Right lobe of liver (tissue), 6 donors: ENCODE data around the gene GPN1. TPM values are rescaled to one million over a fixed set of nuclear protein-coding genes. Genes with fewer than 3 reads are reported as not detected.
A peak's percentile ranks its signal among the peaks of the same experiment; 100 is the strongest.

Source experiments
- ATAC-seq, 4 donors: fragments of 200-7000 bp; cut with Tn5 transposase; one replicate each; pipeline ENCODE4 v1.9.1; 2020; ENCODE audit warnings: mild to moderate bottlenecking in 4 of 4, moderate library complexity in 4 of 4
- DNase-seq, 3 donors: peaks; one replicate each; pipeline ENCODE4 v3.0.0-alpha.2; 2020
- H3K27ac ChIP-seq, 3 donors: fragments of 200-600 bp; one replicate each; pipeline ENCODE4 v1.8.0; 2022
- H3K27me3 ChIP-seq, 2 donors: fragments of 200-600 bp; one replicate each; pipeline ENCODE4 v1.8.0; 2022
- H3K36me3 ChIP-seq, 4 donors: fragments of 200-600 bp; sonication (generic) in 1 of 4; one replicate each; pipeline versions ENCODE4 v1.5.1 to v1.8.0; 2017 to 2022; ENCODE audit warnings: control low read depth in 1 of 4
- H3K4me1 ChIP-seq, 4 donors: fragments of 200-600 bp; sonication (generic) in 1 of 4; one replicate each; pipeline versions ENCODE4 v1.5.1 to v1.8.0; 2017 to 2022; ENCODE audit warnings: control low read depth in 1 of 4
- H3K4me3 ChIP-seq, 3 donors: fragments of 200-600 bp; one replicate each; pipeline ENCODE4 v1.8.0; 2022
- H3K9me3 ChIP-seq, 4 donors: fragments of 200-600 bp; sonication (generic) in 1 of 4; one replicate each; pipeline versions ENCODE4 v1.5.1 to v1.8.0; 2017 to 2022; ENCODE audit warnings: control low read depth in 1 of 4
- CTCF ChIP-seq, 4 donors: fragments of 200-600 bp in 3 of 4; fragments of 450-650 bp in 1 of 4; IDR thresholded peaks; one replicate each; pipeline versions ENCODE4 v1.5.1 to v1.8.0; 2016 to 2022; ENCODE audit warnings: antibody characterized with exemption in 4 of 4, mild to moderate bottlenecking in 2 of 4
- POLR2A ChIP-seq: fragments of 450-650 bp; IDR thresholded peaks from one replicate; pipeline ENCODE4 v1.6.1; 2017; ENCODE audit warnings: antibody characterized with exemption, mild to moderate bottlenecking
- WGBS: methylation state at CpG from one replicate; pipeline ENCODE4 v1.1.6; 2018; ENCODE audit warnings: low coverage, low lambda C conversion rate; ENCODE audit not compliant: insufficient coverage; ENCODE audit errors: missing lambda C conversion rate; 5-methylcytosine and 5-hydroxymethylcytosine counted together
- intact Hi-C, 2 donors: fragments of 100-400 bp; cut with DNase I; formaldehyde crosslinking; loops; one replicate each; pipeline versions ENCODE4 v1.11.2 to v1.14.1; 2022
- total RNA-seq, 6 experiments: library from RNA; depleted of rRNA in 2 of 6; stranded (reverse); fragments of >200 nt in 2 of 6; fragmentation: NEBNext Ultra II Directional in 3 of 6; extraction: Animal tissue kit (Norgen Biotek cat#: 25700) in 3 of 6; gene quantifications; one replicate each; pipeline versions ENCODE4 v1.1.0 to v1.2.4, GENCODE V29; 2016 to 2023
- donor health status: DM: no; HTN: yes; CAD: no.
- donor health status: DM: no; HTN: no; CAD: no.
- donor health status: DM: no; HTN: no; CAD: no.
- donor health status: DM: no; HTN: yes; CAD: no.
- donor health status: DM: no; HTN: yes; CAD: no.

GPN1 gene
- total RNA-seq, 6 experiments from 2014 or later = 9.4 to 14.6 (median 11.3) TPM

DNA sequence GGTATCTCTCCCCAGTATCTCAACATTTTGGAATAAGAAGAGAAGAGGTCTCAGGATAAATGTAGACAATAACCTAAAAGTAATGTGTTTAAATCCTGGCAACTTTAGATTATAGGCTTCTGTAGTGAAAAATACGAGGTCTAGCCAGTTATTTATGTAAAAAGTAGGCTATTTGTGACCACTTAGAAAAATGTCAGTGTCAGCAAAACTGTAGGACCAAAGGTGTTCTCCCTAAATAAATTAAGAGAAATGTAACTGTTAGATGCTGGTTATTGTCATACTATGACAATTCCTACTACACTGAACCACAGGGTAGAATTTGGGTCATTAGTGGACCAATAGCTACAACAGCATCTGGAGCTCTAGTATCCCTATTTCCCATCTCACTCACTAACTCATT lies 32.5 kb downstream of the GPN1 start:
- DNase-seq (no peak), ATAC-seq (no peak)
- Histone ChIP-seq H3K4me1 (peaks cover 0 to 31% (median 7%) of the 10 kb centered on the region in 4 donors), H3K9me3 (no peaks in the 10 kb centered on the region), H3K36me3 (peaks cover 12 to 43% (median 14%) of the 10 kb centered on the region in 4 donors), H3K27me3 (no peaks in the 10 kb centered on the region), H3K4me3 (no peak overlapping the region), H3K27ac (no peak overlapping the region)
- TF ChIP-seq CTCF (IDR thresholded peaks at IDR 0.05) = no peak
- intact Hi-C loops = no loop called here
- 75% methylated on average over 1 of the region's 1 CpG for WGBS

GRCh38 chr2:27663285-27664153 lies 34.7 kb downstream of the GPN1 start, which contains the start of the genes SLC4A1AP and SUPT7L:
Gene SLC4A1AP (plus strand): TSS chr2:27663889. CDS start chr2:27663915, 26 bp downstream.
Gene SUPT7L (minus strand): TSS chr2:27663614. CDS start chr2:27662192, 1,422 bp downstream.
- Histone ChIP-seq H3K4me3 (peak within 1 kb of the TSS; percentile 69 to 89 (median 83)), H3K27me3 (no peaks in the 10 kb centered on the region), H3K27ac (peak within 1 kb of the TSS; percentile 79 to 84 (median 82)), H3K36me3 (peaks cover 11 to 52% (median 12%) of the 10 kb centered on the region in 4 donors), H3K9me3 (no peaks in the 10 kb centered on the region), H3K4me1 (peaks cover 0 to 28% (median 7%) of the 10 kb centered on the region in 4 donors)
- intact Hi-C loops = no loop called here
- TF ChIP-seq CTCF (IDR thresholded peaks at IDR 0.05) = no peak
- peak; percentile 13 for TF ChIP-seq POLR2A
- ATAC-seq (peak; percentile 87 to 92 (median 87)), DNase-seq (peak; percentile 70 to 86 (median 72))
- WGBS = 0% methylated on average over 40 of the region's 56 CpGs

- Histone ChIP-seq H3K36me3 (peaks cover 11 to 54% (median 16%) of the 10 kb centered on the region in 4 donors), H3K4me3 (peak overlapping the region; percentile 69 to 89 (median 83)), H3K4me1 (peaks cover 0 to 21% (median 4%) of the 10 kb centered on the region in 4 donors), H3K27me3 (no peaks in the 10 kb centered on the region), H3K27ac (peak overlapping the region; percentile 79 to 84 (median 82)), H3K9me3 (no peaks in the 10 kb centered on the region)
- intact Hi-C loops = no loop called here
- peak in 2 of 4 donors; percentile 10 to 22 for ATAC-seq
- WGBS = 13% methylated on average over 4 of the region's 28 CpGs
- DNase-seq = peak in 1 of 3 donors; percentile 22
- TF ChIP-seq POLR2A (no peak), CTCF (IDR thresholded peaks at IDR 0.05) (no peak)
These were observed 35.3 kb downstream of the GPN1 start for GRCh38 chr2:27664154-27664574.

GRCh38 chr2:27664622-27665363 lies 35.9 kb downstream of the GPN1 start:
- ATAC-seq (no peak), DNase-seq (no peak)
- H3K4me1 ChIP-seq = peaks cover 0 to 18% (median 4%) of the 10 kb centered on the region in 4 donors
- no peak overlapping the region for H3K27ac ChIP-seq
- H3K9me3 ChIP-seq = no peaks in the 10 kb centered on the region
- peak overlapping the region; percentile 69 to 89 (median 83) for H3K4me3 ChIP-seq
- 81% methylated on average over 14 of the region's 16 CpGs for WGBS
- H3K36me3 ChIP-seq = peaks cover 6 to 54% (median 19%) of the 10 kb centered on the region in 4 donors
- intact Hi-C loops = no loop called here
- H3K27me3 ChIP-seq = no peaks in the 10 kb centered on the region
- no peak for TF ChIP-seq CTCF (IDR thresholded peaks at IDR 0.05)
- TF ChIP-seq POLR2A = no peak
